ENCODE data around the gene WDR7.

- TF ChIP-seq CTCF (IDR thresholded peaks at IDR 0.05) (no peak), POLR2A (IDR thresholded peaks at IDR 0.05) (no peak)
These were observed 8.0 kb downstream of the WDR7 start for GRCh38 chr18:56659111-56659510.

All from testis (tissue), 2 donors.